Esophagus squamous epithelium (tissue), 5 donors: ENCODE measurements around the gene LZTR1. TPM values are rescaled to one million over a fixed set of nuclear protein-coding genes. Genes with fewer than 3 reads are reported as not detected.

ENCODE experiments used
- DNase-seq: peaks from one replicate; lab custom pipeline; 2025; lab: John Stamatoyannopoulos, UW
- H3K27ac ChIP-seq, 4 donors: fragments of 200-600 bp; sonication (generic); one replicate each; pipeline ENCODE4 v1.5.1; 2016 to 2019; ENCODE audit warnings: mild to moderate bottlenecking in 1 of 4
- H3K27me3 ChIP-seq, 4 donors: fragments of 200-600 bp; sonication (generic); 1 replicate in 3 of 4; 2 replicates in 1 of 4; pipeline versions ENCODE4 v1.5.1 to v1.6.0; 2017 to 2021; ENCODE audit warnings: antibody characterized with exemption in 1 of 4
- H3K36me3 ChIP-seq, 3 donors: fragments of 200-600 bp; sonication (generic); one replicate each; pipeline ENCODE4 v1.5.1; 2016 to 2019
- H3K4me1 ChIP-seq, 3 donors: fragments of 200-600 bp; sonication (generic); one replicate each; pipeline ENCODE4 v1.5.1; 2017 to 2019
- H3K4me3 ChIP-seq, 4 donors: fragments of 200-600 bp; sonication (generic); 1 replicate in 3 of 4; 2 replicates in 1 of 4; pipeline ENCODE4 v1.5.1; 2016 to 2019; ENCODE audit warnings: mild to moderate bottlenecking in 2 of 4, moderate library complexity in 1 of 4
- H3K9me3 ChIP-seq, 3 donors: fragments of 200-600 bp; sonication (generic); one replicate each; pipeline ENCODE4 v1.5.1; 2016 to 2019
- POLR2A ChIP-seq, 4 donors: fragments of 450-650 bp; IDR thresholded peaks; one replicate each; pipeline ENCODE4 v1.6.1; 2017; ENCODE audit warnings: antibody characterized with exemption in 4 of 4, mild to moderate bottlenecking in 4 of 4, moderate library complexity in 3 of 4
- WGBS, 2 donors: methylation state at CpG; one replicate each; pipeline ENCODE4 v1.1.5; 2018; 5-methylcytosine and 5-hydroxymethylcytosine counted together
- intact Hi-C: fragments of 100-400 bp; cut with DNase I; formaldehyde crosslinking; loops from one replicate; pipeline ENCODE4 v1.15.0; 2022
- total RNA-seq, 4 donors: library from RNA; depleted of rRNA; stranded (reverse); fragments of >200 nt; gene quantifications; one replicate each; pipeline ENCODE4 v1.1.0, GENCODE V29; 2016
- TF ChIP-seq, protein P1 (sequence below), 6 experiments: fragments of 450-650 bp in 4 of 6; fragments of 200-600 bp in 2 of 6; sonication (generic) in 2 of 6; IDR thresholded peaks; one replicate each; pipeline ENCODE4 v1.5.1; 2016 to 2019; ENCODE audit warnings: antibody characterized with exemption in 6 of 6, mild to moderate bottlenecking in 4 of 6, moderate library complexity in 4 of 6
- donor health status: DM: yes; HTN: yes; CAD: no.

Gene LZTR1
- total RNA-seq, 4 donors from 2014 or later = 15.3 to 44.4 (median 25.5) TPM

DNA sequence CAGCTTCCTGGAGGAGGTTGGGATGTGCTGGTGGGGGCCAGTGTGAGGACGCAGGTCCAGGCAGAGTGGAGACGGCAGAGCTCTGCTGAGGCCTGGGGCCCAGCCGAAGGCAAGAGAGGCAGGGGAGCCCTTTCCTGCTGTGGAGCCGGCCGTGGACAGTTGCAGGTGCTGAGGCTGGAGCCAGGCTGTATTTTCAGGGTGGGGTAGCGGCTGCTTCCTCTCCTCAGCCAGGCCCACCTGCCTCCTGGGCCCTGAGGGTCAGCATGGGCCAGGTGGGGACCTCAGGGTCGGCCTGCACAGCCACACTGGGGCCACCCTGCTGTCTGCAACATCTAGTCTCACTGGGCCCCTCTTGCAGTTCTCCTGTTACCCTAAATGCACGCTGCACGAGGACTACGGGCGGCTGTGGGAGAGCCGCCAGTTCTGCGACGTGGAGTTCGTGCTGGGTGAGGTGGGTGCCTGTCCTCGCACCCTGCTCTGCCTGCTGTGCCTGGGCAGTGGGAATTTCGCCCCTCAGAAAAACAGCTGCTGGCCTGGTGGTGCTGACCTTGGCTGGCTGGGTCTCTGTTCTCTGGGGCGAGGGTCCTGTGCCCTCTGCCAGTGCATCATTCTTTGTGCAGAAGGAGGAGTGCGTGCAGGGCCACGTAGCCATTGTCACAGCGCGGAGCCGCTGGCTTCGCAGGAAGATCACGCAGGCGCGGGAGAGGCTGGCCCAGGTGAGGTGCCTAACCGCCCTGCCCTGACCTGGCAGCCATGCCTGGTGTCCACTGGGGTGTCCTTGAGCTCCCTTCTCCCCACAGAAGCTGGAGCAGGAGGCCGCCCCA is 11.4 kb downstream of the LZTR1 start:
- no peak overlapping the region for H3K4me3 ChIP-seq
- no peaks in the 10 kb centered on the region for H3K9me3 ChIP-seq
- peaks cover 0 to 3% (median 0%) of the 10 kb centered on the region in 3 donors for H3K4me1 ChIP-seq
- no peak for DNase-seq
- H3K36me3 ChIP-seq = peaks cover 15 to 99% (median 37%) of the 10 kb centered on the region in 3 donors
- TF ChIP-seq, protein P1, sequence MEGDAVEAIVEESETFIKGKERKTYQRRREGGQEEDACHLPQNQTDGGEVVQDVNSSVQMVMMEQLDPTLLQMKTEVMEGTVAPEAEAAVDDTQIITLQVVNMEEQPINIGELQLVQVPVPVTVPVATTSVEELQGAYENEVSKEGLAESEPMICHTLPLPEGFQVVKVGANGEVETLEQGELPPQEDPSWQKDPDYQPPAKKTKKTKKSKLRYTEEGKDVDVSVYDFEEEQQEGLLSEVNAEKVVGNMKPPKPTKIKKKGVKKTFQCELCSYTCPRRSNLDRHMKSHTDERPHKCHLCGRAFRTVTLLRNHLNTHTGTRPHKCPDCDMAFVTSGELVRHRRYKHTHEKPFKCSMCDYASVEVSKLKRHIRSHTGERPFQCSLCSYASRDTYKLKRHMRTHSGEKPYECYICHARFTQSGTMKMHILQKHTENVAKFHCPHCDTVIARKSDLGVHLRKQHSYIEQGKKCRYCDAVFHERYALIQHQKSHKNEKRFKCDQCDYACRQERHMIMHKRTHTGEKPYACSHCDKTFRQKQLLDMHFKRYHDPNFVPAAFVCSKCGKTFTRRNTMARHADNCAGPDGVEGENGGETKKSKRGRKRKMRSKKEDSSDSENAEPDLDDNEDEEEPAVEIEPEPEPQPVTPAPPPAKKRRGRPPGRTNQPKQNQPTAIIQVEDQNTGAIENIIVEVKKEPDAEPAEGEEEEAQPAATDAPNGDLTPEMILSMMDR (IDR thresholded peaks at IDR 0.05) = no peak
- no peak for TF ChIP-seq POLR2A (IDR thresholded peaks at IDR 0.05)
- H3K27ac ChIP-seq = no peak overlapping the region
- intact Hi-C loops = no loop called here
- 93% methylated on average over 3 of the region's 29 CpGs; no CpG with 5 or more reads in 1 of the 2 donors for WGBS, 2 donors
- H3K27me3 ChIP-seq = no peaks in the 10 kb centered on the region

DNA sequence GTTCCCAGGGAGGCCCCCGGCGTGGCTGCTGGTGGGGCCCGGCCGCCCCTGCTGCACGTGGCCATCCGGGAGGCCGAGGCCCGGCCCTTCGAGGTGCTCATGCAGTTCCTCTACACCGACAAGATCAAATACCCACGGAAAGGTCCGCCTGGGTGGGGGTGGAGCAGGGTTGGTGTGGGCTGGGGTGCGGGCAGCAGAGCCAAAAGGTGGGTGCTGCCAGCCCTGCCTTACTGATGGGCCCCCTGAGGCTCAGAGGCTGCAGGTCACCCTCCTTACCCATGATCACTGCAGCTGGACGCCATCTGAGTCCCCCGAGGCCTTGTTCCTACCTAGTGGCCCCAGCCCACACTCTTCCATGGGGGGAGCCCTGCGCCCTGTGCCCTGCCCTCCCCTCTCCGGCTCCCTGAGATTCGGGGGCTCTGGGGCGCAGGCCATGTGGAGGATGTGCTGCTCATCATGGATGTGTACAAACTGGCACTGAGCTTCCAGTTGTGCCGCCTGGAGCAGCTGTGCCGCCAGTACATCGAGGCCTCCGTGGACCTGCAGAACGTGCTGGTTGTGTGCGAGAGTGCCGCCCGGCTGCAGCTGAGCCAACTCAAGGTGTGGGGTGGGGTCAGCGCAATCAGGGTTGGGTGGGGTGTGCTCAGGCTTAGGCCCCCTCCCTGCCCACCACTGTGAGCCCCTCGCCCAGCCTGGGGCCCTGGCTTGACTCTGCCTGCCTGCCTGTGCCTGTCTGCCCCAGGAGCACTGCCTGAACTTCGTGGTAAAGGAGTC is 12.2 kb downstream of the LZTR1 start:
- TF ChIP-seq, protein P1 (IDR thresholded peaks at IDR 0.05) = no peak
- no peak for TF ChIP-seq POLR2A (IDR thresholded peaks at IDR 0.05)
- Histone ChIP-seq H3K27ac (no peak overlapping the region), H3K27me3 (no peaks in the 10 kb centered on the region), H3K4me3 (no peak overlapping the region), H3K4me1 (peaks cover 0 to 11% (median 0%) of the 10 kb centered on the region in 3 donors), H3K36me3 (peaks cover 18 to 99% (median 39%) of the 10 kb centered on the region in 3 donors), H3K9me3 (no peaks in the 10 kb centered on the region)
- WGBS, 2 donors = 88% methylated on average over 6 of the region's 30 CpGs; no CpG with 5 or more reads in 1 of the 2 donors
- intact Hi-C loops = no loop called here
- no peak for DNase-seq

DNA sequence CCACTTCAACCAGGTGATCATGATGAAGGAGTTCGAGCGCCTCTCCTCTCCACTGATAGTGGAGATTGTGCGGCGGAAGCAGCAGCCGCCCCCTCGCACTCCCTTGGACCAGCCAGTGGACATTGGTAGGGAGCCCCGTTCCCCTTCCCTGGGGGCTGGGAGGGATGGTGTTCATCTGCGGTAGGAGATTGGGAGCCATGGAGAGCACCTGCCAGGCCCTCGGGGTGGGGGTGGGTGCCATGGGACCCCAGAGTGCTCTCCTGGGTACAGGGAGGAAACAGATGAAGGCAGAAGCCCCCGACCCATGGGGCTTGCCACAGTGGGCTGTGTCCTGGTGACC is 12.8 kb downstream of the LZTR1 start:
- 60 to 82% methylated on average over 1 to 2 of the region's 10 CpGs for WGBS, 2 donors
- Histone ChIP-seq H3K27me3 (no peaks in the 10 kb centered on the region), H3K36me3 (peaks cover 23 to 100% (median 44%) of the 10 kb centered on the region in 3 donors), H3K4me3 (no peak overlapping the region), H3K27ac (no peak overlapping the region), H3K9me3 (no peaks in the 10 kb centered on the region), H3K4me1 (peaks cover 0 to 17% (median 5%) of the 10 kb centered on the region in 3 donors)
- intact Hi-C loops = no loop called here
- DNase-seq = no peak
- no peak for TF ChIP-seq POLR2A (IDR thresholded peaks at IDR 0.05)
- TF ChIP-seq, protein P1 (IDR thresholded peaks at IDR 0.05) = no peak

DNA sequence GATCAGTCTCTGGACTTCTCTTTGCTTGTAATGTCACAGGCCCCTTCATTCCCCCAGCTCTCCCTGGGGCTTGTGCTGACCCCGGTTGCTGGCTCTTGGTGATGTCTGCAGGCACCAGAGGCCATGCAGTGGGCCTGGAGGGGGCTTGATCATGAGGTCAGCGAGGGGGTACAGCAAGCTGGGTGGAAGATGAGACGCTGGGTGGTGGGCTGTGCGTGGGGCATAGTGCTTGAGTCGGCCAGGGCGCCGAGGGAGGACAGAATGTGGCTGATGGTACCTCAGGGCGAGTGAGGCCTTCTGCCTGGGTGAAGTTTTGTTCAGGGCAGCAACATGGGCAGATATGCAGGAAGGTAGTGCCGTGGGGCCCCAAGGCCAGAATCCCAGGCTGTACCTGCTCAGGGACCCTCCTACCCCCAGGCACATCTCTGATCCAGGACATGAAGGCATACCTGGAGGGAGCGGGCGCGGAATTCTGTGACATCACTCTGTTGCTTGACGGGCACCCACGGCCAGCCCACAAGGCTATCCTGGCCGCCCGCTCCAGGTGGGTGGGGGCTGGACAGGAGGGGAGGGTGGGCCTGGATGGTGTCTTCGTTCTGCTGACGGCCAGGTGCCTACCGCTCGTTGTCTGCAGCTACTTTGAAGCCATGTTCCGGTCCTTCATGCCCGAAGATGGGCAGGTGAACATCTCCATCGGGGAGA is 13.4 kb downstream of the LZTR1 start:
- H3K36me3 ChIP-seq = peaks cover 25 to 100% (median 47%) of the 10 kb centered on the region in 3 donors
- intact Hi-C loops = no loop called here

More for the DNA sequence above, 13.4 kb downstream of the LZTR1 start:
- Histone ChIP-seq H3K9me3 (no peaks in the 10 kb centered on the region), H3K27ac (no peak overlapping the region), H3K4me3 (no peak overlapping the region), H3K27me3 (no peaks in the 10 kb centered on the region), H3K4me1 (peaks cover 5 to 23% (median 11%) of the 10 kb centered on the region in 3 donors)
- WGBS, 2 donors = 88 to 97% methylated on average over 6 to 11 of the region's 23 CpGs
- no peak for DNase-seq
- TF ChIP-seq POLR2A (IDR thresholded peaks at IDR 0.05) = no peak
- TF ChIP-seq, protein P1 (IDR thresholded peaks at IDR 0.05) = no peak
